HG03039 (cell line): ENCODE results near the gene PCDHGB1.
"Not testable (repeated sequence)": the region's sequence is repeated elsewhere in the genome, so short reads cannot be mapped to it uniquely, and the experiment has no call there.

ENCODE experiments used
- ATAC-seq: cut with Tn5 transposase; IDR thresholded peaks from one replicate; pipeline ENCODE4 v1.9.1; 2021; ENCODE audit warnings: mild to moderate bottlenecking, moderate library complexity; ENCODE audit not compliant: unreplicated experiment

Gene PCDHGB1

GRCh38 chr5:141382469-141383294 is 32.8 kb downstream of the PCDHGB1 start, which contains the start of gene PCDHGA7:
TSS of gene PCDHGA7 (plus strand) at chr5:141382742. CDS start at chr5:141382900, 158 bp downstream.
- ATAC-seq: no peak

GRCh38 chr5:141383345-141383744 is 33.4 kb downstream of the PCDHGB1 start:
- ATAC-seq: no peak

GRCh38 chr5:141384471-141385267 is 34.8 kb downstream of the PCDHGB1 start:
- ATAC-seq: no peak

- ATAC-seq: peak; percentile 49
Observed at GRCh38 chr5:141387557-141388311, 37.8 kb downstream of the PCDHGB1 start, which contains the start of gene PCDHGB4. TSS of gene PCDHGB4 (plus strand) at chr5:141387698. CDS start at chr5:141387885, 187 bp downstream.

- ATAC-seq: no peak
Observed at GRCh38 chr5:141388661-141389060, 38.8 kb downstream of the PCDHGB1 start.

GRCh38 chr5:141389153-141390042 is 39.5 kb downstream of the PCDHGB1 start:
- ATAC-seq: no peak

- ATAC-seq: no peak
Observed at GRCh38 chr5:141392429-141393198, 42.7 kb downstream of the PCDHGB1 start, which contains the start of gene PCDHGA8. TSS of gene PCDHGA8 (plus strand) at chr5:141392633. CDS start at chr5:141392814, 181 bp downstream.

- no peak for ATAC-seq
Observed at GRCh38 chr5:141393267-141393666, 43.4 kb downstream of the PCDHGB1 start.

- not testable (repeated sequence) for ATAC-seq
Observed at GRCh38 chr5:141394401-141395187, 44.7 kb downstream of the PCDHGB1 start.

GRCh38 chr5:141397756-141398551 is 48.1 kb downstream of the PCDHGB1 start, which contains the start of gene PCDHGB5:
TSS of gene PCDHGB5 (plus strand) at chr5:141397947. CDS start at chr5:141398128, 181 bp downstream.
- ATAC-seq: peak; percentile 87

GRCh38 chr5:141398608-141399007 is 48.7 kb downstream of the PCDHGB1 start:
- ATAC-seq: no peak

GRCh38 chr5:141399555-141400258 is 49.8 kb downstream of the PCDHGB1 start:
- no peak for ATAC-seq
